Measurements from ENCODE around the gene RAP1GAP. TPM values are rescaled to one million over a fixed set of nuclear protein-coding genes. Genes with fewer than 3 reads are reported as not detected.
A peak's percentile ranks its signal among the peaks of the same experiment; 100 is the strongest.
"Not testable (repeated sequence)": the region's sequence is repeated elsewhere in the genome, so short reads cannot be mapped to it uniquely, and the experiment has no call there.

The RAP1GAP gene
- total RNA-seq, 3 donors from 2014 or later: 0.32 to 7.2 (median 6.0) TPM

- H3K27me3 ChIP-seq: no peaks in the 10 kb centered on the region
- TF ChIP-seq CTCF (IDR thresholded peaks at IDR 0.05): no peak
- no peak for TF ChIP-seq POLR2AphosphoS5 (IDR thresholded peaks at IDR 0.05)
- TF ChIP-seq POLR2A (IDR thresholded peaks at IDR 0.05): no peak
- H3K9me3 ChIP-seq: peaks cover 0 to 3% of the 10 kb centered on the region in 2 donors
- H3K36me3 ChIP-seq: no peaks in the 10 kb centered on the region
- no peak overlapping the region for H3K4me3 ChIP-seq
- DNase-seq (ENCODE audit: low spot score in 2 of 2): no peak
- intact Hi-C loops (cut with DNase I; ENCODE audit: low total_unique reads): loop anchor here (1.0 kb wide), 1 partner anchor 10 kb away; no protein-coding TSS in a partner anchor
- peak overlapping the region in 1 of 2 donors; percentile 9 for H3K27ac ChIP-seq
- no peaks in the 10 kb centered on the region for H3K4me1 ChIP-seq
These were observed 100.3 kb downstream of the RAP1GAP start for GRCh38 chr1:21568809-21569385.

- Histone ChIP-seq H3K9me3 (peaks cover 0 to 3% of the 10 kb centered on the region in 2 donors), H3K4me1 (no peaks in the 10 kb centered on the region), H3K27me3 (no peaks in the 10 kb centered on the region), H3K4me3 (no peak overlapping the region), H3K27ac (peak overlapping the region in 1 of 2 donors; percentile 9), H3K36me3 (no peaks in the 10 kb centered on the region)
- intact Hi-C loops (cut with DNase I; ENCODE audit: low total_unique reads): no loop called here
- DNase-seq (ENCODE audit: low spot score in 2 of 2): no peak
- no peak for TF ChIP-seq CTCF (IDR thresholded peaks at IDR 0.05)
- no peak for TF ChIP-seq POLR2A (IDR thresholded peaks at IDR 0.05)
- TF ChIP-seq POLR2AphosphoS5 (IDR thresholded peaks at IDR 0.05): no peak
These were observed 101.0 kb downstream of the RAP1GAP start for GRCh38 chr1:21568006-21568746.

- Histone ChIP-seq H3K4me1 (no peaks in the 10 kb centered on the region), H3K36me3 (no peaks in the 10 kb centered on the region), H3K4me3 (no peak overlapping the region), H3K27ac (peak overlapping the region in 1 of 2 donors; percentile 48), H3K27me3 (no peaks in the 10 kb centered on the region), H3K9me3 (peaks cover 0 to 3% of the 10 kb centered on the region in 2 donors)
- intact Hi-C loops (cut with DNase I; ENCODE audit: low total_unique reads): no loop called here
- no peak for DNase-seq (ENCODE audit: low spot score in 2 of 2)
- TF ChIP-seq POLR2A (IDR thresholded peaks at IDR 0.05) (no peak), CTCF (IDR thresholded peaks at IDR 0.05) (no peak), POLR2AphosphoS5 (IDR thresholded peaks at IDR 0.05) (no peak)
These were observed 101.7 kb downstream of the RAP1GAP start for GRCh38 chr1:21567241-21568005.

GRCh38 chr1:21566361-21566760 lies 102.8 kb downstream of the RAP1GAP start:
- H3K27ac ChIP-seq; H3K4me3 ChIP-seq; H3K27me3 ChIP-seq; intact Hi-C loops (cut with DNase I; ENCODE audit: low total_unique reads); H3K36me3 ChIP-seq; H3K9me3 ChIP-seq; H3K4me1 ChIP-seq; DNase-seq (ENCODE audit: low spot score in 2 of 2): not testable (repeated sequence)

- TF ChIP-seq POLR2AphosphoS5 (IDR thresholded peaks at IDR 0.05): no peak
- TF ChIP-seq POLR2A (IDR thresholded peaks at IDR 0.05): no peak
- no peak for TF ChIP-seq CTCF (IDR thresholded peaks at IDR 0.05)
These were observed 103.9 kb downstream of the RAP1GAP start for GRCh38 chr1:21565285-21565684.

More at GRCh38 chr1:21565285-21565684, 103.9 kb downstream of the RAP1GAP start:
- H3K4me3 ChIP-seq: no peak overlapping the region
- intact Hi-C loops (cut with DNase I; ENCODE audit: low total_unique reads): no loop called here
- H3K36me3 ChIP-seq: no peaks in the 10 kb centered on the region
- H3K9me3 ChIP-seq: no peaks in the 10 kb centered on the region
- H3K27ac ChIP-seq: no peak overlapping the region
- no peak for DNase-seq (ENCODE audit: low spot score in 2 of 2)
- H3K27me3 ChIP-seq: no peaks in the 10 kb centered on the region
- H3K4me1 ChIP-seq: no peaks in the 10 kb centered on the region
